ENCODE measurements around the gene MRPL30. TPM values are rescaled to one million over a fixed set of nuclear protein-coding genes. Genes with fewer than 3 reads are reported as not detected.
"Not testable (repeated sequence)": the region's sequence is repeated elsewhere in the genome, so short reads cannot be mapped to it uniquely, and the experiment has no call there.

MRPL30 gene
- total RNA-seq: 10 to 100 TPM; 13.3 to 28.2 (median 14.2) TPM
- long read RNA-seq, partial matches to known transcripts: 0 of 1 reads
- long read RNA-seq, other reads (novel, unspliced or antisense): 1 of 1 reads

DNA sequence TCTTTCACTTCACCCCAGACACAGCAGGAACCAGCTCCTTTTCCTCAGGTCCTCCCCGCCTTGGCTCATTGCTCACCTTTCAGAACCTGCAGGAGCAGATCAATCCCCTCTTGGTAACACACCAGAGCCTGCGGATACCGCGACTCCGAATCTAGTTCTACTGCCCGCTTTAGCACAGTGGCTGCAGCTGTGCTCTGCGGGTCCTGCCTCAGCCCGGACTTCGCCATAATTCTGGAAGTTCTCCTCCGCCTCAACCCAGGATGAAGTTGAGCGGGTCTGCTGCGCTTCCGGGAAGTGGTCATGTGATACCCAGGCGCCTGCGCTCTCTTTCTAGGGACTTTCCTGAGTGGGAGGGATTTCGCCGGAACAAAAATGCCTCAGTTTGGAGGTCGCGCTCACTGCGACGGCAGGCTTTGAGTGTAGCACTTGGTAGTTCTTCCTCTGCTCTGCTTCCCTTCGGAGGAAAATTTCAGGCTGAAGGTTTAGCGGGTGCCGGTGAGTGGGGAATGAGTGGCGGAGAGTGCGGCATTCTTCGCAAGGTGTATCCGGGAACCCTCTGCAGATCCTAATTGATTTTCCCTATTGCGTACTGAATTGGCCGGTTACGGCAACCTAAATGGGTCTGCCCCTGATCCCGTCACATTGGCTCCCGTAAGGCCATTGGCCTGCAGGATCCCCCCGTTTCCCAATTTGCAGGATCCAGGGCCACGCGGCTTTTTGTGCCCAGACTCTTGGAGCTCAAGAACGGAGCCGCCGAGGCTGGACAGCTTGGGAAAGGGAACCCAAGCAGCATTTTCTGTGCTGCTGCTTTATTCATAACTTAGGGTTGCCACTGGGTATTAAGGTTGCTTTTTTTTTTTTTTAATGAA is at the start of gene MRPL30, which contains the start of gene MITD1:
Gene MRPL30, plus strand, starts transcription at position 430 of the 869 bp plus-strand sequence. CDS start 5,020 bp downstream, outside the sequence.
Gene MITD1, minus strand, starts transcription at position 304 of the 869 bp plus-strand sequence. Its CDS starts 77 bp downstream, at position 227.
- WGBS (ENCODE audit: insufficient coverage, low coverage, low lambda C conversion rate, missing lambda C conversion rate): under 1% methylated on average over 32 of the region's 39 CpGs
- intact Hi-C loops (cut with DNase I): no loop called here
- peak; percentile 76 for TF ChIP-seq POLR2A (IDR thresholded peaks at IDR 0.05)
- TF ChIP-seq, protein P1, sequence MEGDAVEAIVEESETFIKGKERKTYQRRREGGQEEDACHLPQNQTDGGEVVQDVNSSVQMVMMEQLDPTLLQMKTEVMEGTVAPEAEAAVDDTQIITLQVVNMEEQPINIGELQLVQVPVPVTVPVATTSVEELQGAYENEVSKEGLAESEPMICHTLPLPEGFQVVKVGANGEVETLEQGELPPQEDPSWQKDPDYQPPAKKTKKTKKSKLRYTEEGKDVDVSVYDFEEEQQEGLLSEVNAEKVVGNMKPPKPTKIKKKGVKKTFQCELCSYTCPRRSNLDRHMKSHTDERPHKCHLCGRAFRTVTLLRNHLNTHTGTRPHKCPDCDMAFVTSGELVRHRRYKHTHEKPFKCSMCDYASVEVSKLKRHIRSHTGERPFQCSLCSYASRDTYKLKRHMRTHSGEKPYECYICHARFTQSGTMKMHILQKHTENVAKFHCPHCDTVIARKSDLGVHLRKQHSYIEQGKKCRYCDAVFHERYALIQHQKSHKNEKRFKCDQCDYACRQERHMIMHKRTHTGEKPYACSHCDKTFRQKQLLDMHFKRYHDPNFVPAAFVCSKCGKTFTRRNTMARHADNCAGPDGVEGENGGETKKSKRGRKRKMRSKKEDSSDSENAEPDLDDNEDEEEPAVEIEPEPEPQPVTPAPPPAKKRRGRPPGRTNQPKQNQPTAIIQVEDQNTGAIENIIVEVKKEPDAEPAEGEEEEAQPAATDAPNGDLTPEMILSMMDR (IDR thresholded peaks at IDR 0.05): no peak
- no peaks in the 10 kb centered on the region for H3K27me3 ChIP-seq
- H3K9me3 ChIP-seq: no peaks in the 10 kb centered on the region
- H3K4me1 ChIP-seq: peaks cover 0 to 33% (median 8%) of the 10 kb centered on the region in 4 donors
- no peaks in the 10 kb centered on the region for H3K36me3 ChIP-seq
- H3K4me3 ChIP-seq: peak within 1 kb of the TSS; percentile 63 to 80 (median 73)
- DNase-seq (peak; percentile 91 to 95 (median 94)), ATAC-seq (peak; percentile 97 to 99 (median 98))
- peak within 1 kb of the TSS; percentile 48 to 74 (median 71) for H3K27ac ChIP-seq

DNA sequence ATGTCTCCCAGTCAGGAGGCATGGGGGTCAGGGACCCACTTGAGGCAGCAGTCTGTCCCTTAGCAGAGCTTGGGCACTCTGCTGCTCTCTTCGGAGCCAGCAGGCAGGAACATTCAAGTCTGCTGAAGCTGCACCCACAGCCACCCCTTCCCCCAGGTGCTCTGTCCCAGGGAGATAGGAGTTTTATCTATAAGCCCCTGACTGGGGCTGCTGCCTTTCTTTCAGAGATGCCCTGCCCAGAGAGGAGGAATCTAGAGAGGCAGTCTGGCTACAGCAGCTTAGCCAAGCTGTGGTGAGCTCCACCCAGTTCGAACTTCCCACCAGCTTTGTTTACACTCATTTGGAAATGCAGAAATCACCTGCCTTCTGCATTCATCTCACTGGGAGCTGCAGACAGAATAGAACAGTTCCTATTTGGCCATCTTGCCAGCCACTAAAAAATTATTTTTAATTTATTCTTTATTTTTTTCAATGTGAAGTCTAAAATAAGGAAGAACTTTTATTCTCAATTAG is 45.9 kb upstream of the MRPL30 start:
- DNase-seq; H3K27me3 ChIP-seq; H3K4me3 ChIP-seq; H3K4me1 ChIP-seq; H3K27ac ChIP-seq; ATAC-seq; intact Hi-C loops (cut with DNase I); H3K36me3 ChIP-seq: not testable (repeated sequence)
- 83% methylated on average over 1 of the region's 2 CpGs for WGBS (ENCODE audit: insufficient coverage, low coverage, low lambda C conversion rate, missing lambda C conversion rate)
- peaks cover 0 to 12% (median 5%) of the 10 kb centered on the region in 4 donors for H3K9me3 ChIP-seq

GRCh38 chr2:99139003-99139402 is 42.0 kb upstream of the MRPL30 start:
- no peak for ATAC-seq
- H3K27ac ChIP-seq: no peak overlapping the region
- TF ChIP-seq, protein P1 (IDR thresholded peaks at IDR 0.05): no peak
- TF ChIP-seq POLR2A (IDR thresholded peaks at IDR 0.05): no peak
- intact Hi-C loops (cut with DNase I): no loop called here
- WGBS (ENCODE audit: insufficient coverage, low coverage, low lambda C conversion rate, missing lambda C conversion rate): 90% methylated on average over 4 of the region's 4 CpGs
- no peak for DNase-seq
- no peak overlapping the region for H3K4me3 ChIP-seq
- H3K9me3 ChIP-seq: no peaks in the 10 kb centered on the region
- no peaks in the 10 kb centered on the region for H3K27me3 ChIP-seq
- no peaks in the 10 kb centered on the region for H3K36me3 ChIP-seq
- peaks cover 0 to 7% (median 0%) of the 10 kb centered on the region in 4 donors for H3K4me1 ChIP-seq

DNA sequence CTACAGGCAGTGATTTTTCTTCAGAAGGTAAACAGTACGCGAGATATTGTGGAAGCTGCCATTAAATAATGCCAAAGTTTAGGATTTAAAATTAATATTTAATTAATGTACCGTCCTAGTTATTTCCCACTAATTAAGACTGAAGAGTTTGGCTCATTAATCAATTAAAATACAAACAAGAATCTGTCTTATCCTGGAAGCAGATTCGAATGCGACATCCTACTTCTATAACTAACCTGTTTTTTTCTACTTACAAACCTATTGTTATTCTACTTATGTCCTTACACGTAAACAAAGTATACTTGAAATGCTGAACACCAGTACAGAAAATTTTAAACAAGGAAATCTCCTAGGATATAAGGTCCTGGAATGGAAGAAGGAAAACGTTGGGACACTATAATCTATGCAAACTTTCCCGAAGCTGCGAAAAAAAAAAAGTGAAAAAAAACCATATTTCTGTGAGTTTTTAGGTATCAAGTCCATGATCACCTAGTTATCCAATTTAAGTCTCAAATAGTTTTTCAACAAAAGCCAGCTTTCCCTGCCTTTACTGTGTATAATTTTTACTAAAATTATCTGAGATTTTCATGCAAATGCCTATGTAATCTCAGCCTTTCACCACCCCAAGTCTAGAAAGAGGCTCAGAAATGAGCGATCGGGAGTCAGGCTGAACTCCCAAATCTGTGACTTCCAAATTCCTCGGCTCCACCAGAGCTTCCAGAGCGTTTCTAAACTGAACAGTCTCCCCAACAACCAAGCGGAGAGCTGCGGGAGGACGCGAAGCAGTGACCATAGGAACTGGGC is 40.7 kb upstream of the MRPL30 start:
- Histone ChIP-seq H3K4me1 (peaks cover 0 to 7% (median 0%) of the 10 kb centered on the region in 4 donors), H3K4me3 (peak overlapping the region; percentile 77 to 88 (median 81)), H3K9me3 (no peaks in the 10 kb centered on the region), H3K27me3 (no peaks in the 10 kb centered on the region), H3K36me3 (no peaks in the 10 kb centered on the region), H3K27ac (peak overlapping the region; percentile 61 to 73 (median 62))
- no peak for TF ChIP-seq POLR2A (IDR thresholded peaks at IDR 0.05)
- TF ChIP-seq, protein P1 (IDR thresholded peaks at IDR 0.05): no peak
- intact Hi-C loops (cut with DNase I): no loop called here
- DNase-seq (no peak), ATAC-seq (no peak)
- WGBS (ENCODE audit: insufficient coverage, low coverage, low lambda C conversion rate, missing lambda C conversion rate): 18% methylated on average over 17 of the region's 17 CpGs
